ENCODE data around the gene PSMB10. TPM values are rescaled to one million over a fixed set of nuclear protein-coding genes. Genes with fewer than 3 reads are reported as not detected.

PSMB10 gene
- total RNA-seq, 1 experiment from 2014 or later, result 24.5 TPM

- Histone ChIP-seq H3K4ac (ENCODE audit: low read depth, low read length) (no peak overlapping the region), H3K79me1 (ENCODE audit: insufficient read depth, low read depth, low read length, poor library complexity, severe bottlenecking) (no peaks in the 10 kb centered on the region), H3K18ac (ENCODE audit: insufficient read length, low read depth, low read length) (no peak overlapping the region), H4K8ac (replicated peaks; ENCODE audit: insufficient read length, low read depth, low read length) (no peak overlapping the region), H3K23ac (ENCODE audit: insufficient read length, low read depth, low read length) (no peak overlapping the region), H2BK15ac (ENCODE audit: low read depth, low read length) (no peak overlapping the region), H3K79me2 (ENCODE audit: insufficient read depth, low read length) (no peaks in the 10 kb centered on the region), H2BK20ac (ENCODE audit: low read depth, low read length, poor library complexity, severe bottlenecking) (no peak overlapping the region), H2AFZ (ENCODE audit: low read length) (no peak overlapping the region), H2BK12ac (ENCODE audit: insufficient read length, low read depth, low read length) (no peak overlapping the region), H2BK120ac (ENCODE audit: low read depth, low read length, poor library complexity, severe bottlenecking) (no peak overlapping the region), H3K9ac (ENCODE audit: extremely low read depth, insufficient read length, low read length) (no peak overlapping the region), H4K20me1 (ENCODE audit: control insufficient read depth, insufficient read depth, insufficient read length) (no peaks in the 10 kb centered on the region), H4K5ac (ENCODE audit: insufficient read length, low read depth, low read length) (no peak overlapping the region), H3K27ac (ENCODE audit: insufficient read length, low read depth, low read length) (no peak overlapping the region), H2AK5ac (ENCODE audit: insufficient read length, low read length) (no peak overlapping the region), H3K56ac (ENCODE audit: insufficient read length, low read depth, low read length) (no peak overlapping the region), H3K14ac (ENCODE audit: insufficient read depth, low read length) (no peak overlapping the region), H4K91ac (ENCODE audit: insufficient read length, low read depth, low read length) (no peak overlapping the region), H3K27me3 (ENCODE audit: insufficient read depth, low read length) (no peaks in the 10 kb centered on the region; the same call in 1 of the 2 replicates), H3T11ph (ENCODE audit: low read length) (no peak overlapping the region), H2BK5ac (ENCODE audit: insufficient read length, low read length) (no peak overlapping the region), H3K23me2 (ENCODE audit: insufficient read length, low read depth, low read length, poor library complexity, severe bottlenecking) (no peaks in the 10 kb centered on the region), H3K4me2 (ENCODE audit: insufficient read depth, insufficient read length, low read length) (no peak overlapping the region), H3K9me3 (ENCODE audit: control insufficient read depth, low read depth, low read length) (no peaks in the 10 kb centered on the region), H3K4me1 (ENCODE audit: insufficient read depth, low read length) (no peaks in the 10 kb centered on the region)
- H3K4me1 Mint-ChIP-seq, result no peaks in the 10 kb centered on the region
- no peak overlapping the region for H3K27ac Mint-ChIP-seq
- DNase-seq, result no peak
- no peaks in the 10 kb centered on the region for H3K36me3 Mint-ChIP-seq (ENCODE audit: insufficient read depth in 1 of 3, low read depth in 3 of 3)
- H3K4me3 Mint-ChIP-seq, result no peak overlapping the region
- no peaks in the 10 kb centered on the region for H3K9me3 Mint-ChIP-seq
- TF ChIP-seq CTCF (conservative IDR thresholded peaks at IDR 0.05), result no peak
- WGBS (ENCODE audit: extremely low coverage, insufficient read length, low lambda C conversion rate), result no CpG with 5 or more reads among the region's 9 CpGs
- H3K27me3 Mint-ChIP-seq (ENCODE audit: low read depth), result peaks cover 17% of the 10 kb centered on the region
Observed at GRCh38 chr16:67977469-67978227, 41.0 kb upstream of the PSMB10 start.
